Lower lobe of right lung (tissue), 2 donors: ENCODE results near the gene ARHGEF3. TPM values are rescaled to one million over a fixed set of nuclear protein-coding genes. Genes with fewer than 3 reads are reported as not detected.
"Not testable (repeated sequence)": the region's sequence is repeated elsewhere in the genome, so short reads cannot be mapped to it uniquely, and the experiment has no call there.

ENCODE experiments used
- ATAC-seq, 2 donors: fragments of 200-7000 bp; cut with Tn5 transposase; one replicate each; pipeline ENCODE4 v1.9.1; 2020 to 2022; ENCODE audit warnings: mild to moderate bottlenecking in 2 of 2, moderate library complexity in 2 of 2
- DNase-seq: peaks from one replicate; pipeline ENCODE4 v3.0.0-alpha.2; 2020
- H3K27ac ChIP-seq: fragments of 200-600 bp; one replicate; pipeline ENCODE4 v1.8.0; 2022
- H3K27me3 ChIP-seq: fragments of 200-600 bp; one replicate; pipeline ENCODE4 v1.8.0; 2022; ENCODE audit warnings: low read depth
- H3K36me3 ChIP-seq: fragments of 200-600 bp; one replicate; pipeline ENCODE4 v1.8.0; 2022; ENCODE audit warnings: mild to moderate bottlenecking
- H3K4me1 ChIP-seq: fragments of 200-600 bp; one replicate; pipeline ENCODE4 v1.8.0; 2022
- H3K4me3 ChIP-seq: fragments of 200-600 bp; one replicate; pipeline ENCODE4 v1.8.0; 2022; ENCODE audit warnings: mild to moderate bottlenecking
- H3K9me3 ChIP-seq: fragments of 200-600 bp; one replicate; pipeline ENCODE4 v1.8.0; 2022
- intact Hi-C: fragments of 100-400 bp; cut with DNase I; formaldehyde crosslinking; loops from one replicate; pipeline ENCODE4 v1.11.0; 2022
- total RNA-seq: library from RNA; stranded (reverse); fragmentation: NEBNext Ultra II Directional; extraction: Animal tissue kit (Norgen Biotek cat#: 25700); gene quantifications from one replicate; pipeline ENCODE4 v1.2.1, GENCODE V29; 2021
- TF ChIP-seq, protein P1 (sequence below): fragments of 200-600 bp; IDR thresholded peaks from one replicate; pipeline ENCODE4 v1.8.0; 2022; ENCODE audit warnings: antibody characterized with exemption, mild to moderate bottlenecking
- donor health status: DM: no; HTN: yes; CAD: no; lungs with severe emphysema.

Gene ARHGEF3
- total RNA-seq, 1 donor from 2014 or later, result 48.0 TPM

DNA sequence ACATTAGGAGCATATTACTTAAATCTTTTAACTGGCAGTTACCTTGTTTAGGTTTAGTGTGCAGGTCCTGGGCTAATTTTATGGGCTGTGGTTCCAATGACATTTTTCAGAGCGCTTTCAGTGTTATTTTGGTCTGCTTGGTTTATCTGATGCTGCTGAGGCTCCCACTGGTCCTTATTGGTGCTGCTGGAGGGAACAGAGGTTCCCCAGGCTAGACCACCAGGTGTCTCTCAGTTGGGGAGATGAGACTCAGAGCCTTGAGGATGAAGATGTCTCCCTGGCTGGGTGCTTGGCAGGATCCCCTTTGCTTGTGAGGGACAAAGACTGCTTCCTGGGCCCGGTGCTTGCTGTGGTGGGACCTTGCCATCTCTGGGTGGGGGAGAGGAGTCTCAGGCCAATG, 90.4 kb downstream of the ARHGEF3 start:
- H3K4me3 ChIP-seq, result no peak overlapping the region
- no peaks in the 10 kb centered on the region for H3K36me3 ChIP-seq
- TF ChIP-seq, protein P1, sequence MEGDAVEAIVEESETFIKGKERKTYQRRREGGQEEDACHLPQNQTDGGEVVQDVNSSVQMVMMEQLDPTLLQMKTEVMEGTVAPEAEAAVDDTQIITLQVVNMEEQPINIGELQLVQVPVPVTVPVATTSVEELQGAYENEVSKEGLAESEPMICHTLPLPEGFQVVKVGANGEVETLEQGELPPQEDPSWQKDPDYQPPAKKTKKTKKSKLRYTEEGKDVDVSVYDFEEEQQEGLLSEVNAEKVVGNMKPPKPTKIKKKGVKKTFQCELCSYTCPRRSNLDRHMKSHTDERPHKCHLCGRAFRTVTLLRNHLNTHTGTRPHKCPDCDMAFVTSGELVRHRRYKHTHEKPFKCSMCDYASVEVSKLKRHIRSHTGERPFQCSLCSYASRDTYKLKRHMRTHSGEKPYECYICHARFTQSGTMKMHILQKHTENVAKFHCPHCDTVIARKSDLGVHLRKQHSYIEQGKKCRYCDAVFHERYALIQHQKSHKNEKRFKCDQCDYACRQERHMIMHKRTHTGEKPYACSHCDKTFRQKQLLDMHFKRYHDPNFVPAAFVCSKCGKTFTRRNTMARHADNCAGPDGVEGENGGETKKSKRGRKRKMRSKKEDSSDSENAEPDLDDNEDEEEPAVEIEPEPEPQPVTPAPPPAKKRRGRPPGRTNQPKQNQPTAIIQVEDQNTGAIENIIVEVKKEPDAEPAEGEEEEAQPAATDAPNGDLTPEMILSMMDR, result no peak
- no peaks in the 10 kb centered on the region for H3K4me1 ChIP-seq
- no peak for ATAC-seq
- intact Hi-C loops, result no loop called here
- no peaks in the 10 kb centered on the region for H3K27me3 ChIP-seq
- no peak overlapping the region for H3K27ac ChIP-seq
- DNase-seq, result no peak
- peaks cover 6% of the 10 kb centered on the region for H3K9me3 ChIP-seq

GRCh38 chr3:56707412-56707811, 94.3 kb downstream of the ARHGEF3 start:
- ATAC-seq, H3K27me3 ChIP-seq, H3K4me3 ChIP-seq, H3K4me1 ChIP-seq, H3K36me3 ChIP-seq, intact Hi-C loops, H3K9me3 ChIP-seq, DNase-seq, H3K27ac ChIP-seq: not testable (repeated sequence)

GRCh38 chr3:56706629-56707028, 95.1 kb downstream of the ARHGEF3 start:
- ATAC-seq, result no peak
- Histone ChIP-seq H3K9me3 (no peaks in the 10 kb centered on the region), H3K4me1 (peaks cover 3% of the 10 kb centered on the region), H3K27me3 (no peaks in the 10 kb centered on the region), H3K36me3 (no peaks in the 10 kb centered on the region), H3K4me3 (no peak overlapping the region), H3K27ac (no peak overlapping the region)
- TF ChIP-seq, protein P1, result no peak
- DNase-seq, result no peak
- intact Hi-C loops, result no loop called here

- ATAC-seq (no peak), DNase-seq (no peak)
- Histone ChIP-seq H3K4me3 (no peak overlapping the region), H3K27me3 (no peaks in the 10 kb centered on the region), H3K36me3 (no peaks in the 10 kb centered on the region), H3K27ac (no peak overlapping the region), H3K9me3 (no peaks in the 10 kb centered on the region), H3K4me1 (peaks cover 3% of the 10 kb centered on the region)
- TF ChIP-seq, protein P1, result no peak
- intact Hi-C loops, result loop anchor here (5.0 kb wide), 2 partner anchors 98 to 283 kb away; partner anchors contain the start of gene ARHGEF3
Measured at GRCh38 chr3:56704706-56705105, 97.0 kb downstream of the ARHGEF3 start.

DNA sequence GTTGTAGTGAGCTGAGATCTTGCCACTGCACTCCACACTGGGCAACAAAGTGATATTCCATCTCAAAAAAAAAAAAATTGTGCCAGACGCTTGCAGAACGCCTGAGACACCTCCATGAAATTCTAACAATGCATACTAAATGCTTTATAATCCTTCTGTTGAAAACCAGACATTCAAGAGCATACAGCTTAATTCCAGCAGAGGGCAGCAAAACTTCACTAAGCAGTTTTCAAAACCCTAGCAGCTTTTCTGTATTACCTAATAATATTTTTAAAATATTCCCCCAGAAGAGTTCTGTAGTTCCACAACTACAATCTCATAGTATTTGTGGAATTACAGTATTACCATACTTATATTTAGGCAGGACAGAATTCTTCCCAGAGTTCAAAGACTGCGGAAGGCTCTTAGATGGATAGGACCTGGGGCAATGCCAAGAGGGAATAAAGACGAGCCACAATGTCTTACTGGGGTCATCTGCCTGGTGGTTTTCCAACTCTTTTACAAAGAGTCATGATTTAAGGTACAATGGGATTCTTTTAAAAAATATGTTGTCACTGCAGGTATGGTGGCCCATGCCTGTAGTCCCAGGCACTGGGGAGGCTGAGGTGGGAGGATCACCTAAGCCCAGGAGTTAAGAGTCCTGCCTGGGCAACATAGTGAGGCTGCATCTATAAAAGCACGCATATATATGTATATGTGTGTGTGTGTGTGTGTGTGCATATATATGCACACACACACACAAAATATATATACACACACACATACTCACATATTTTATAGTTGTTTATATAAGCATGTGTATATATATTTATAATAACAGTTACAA, 99.0 kb downstream of the ARHGEF3 start:
- no peaks in the 10 kb centered on the region for H3K9me3 ChIP-seq
- H3K36me3 ChIP-seq, result no peaks in the 10 kb centered on the region
- H3K27me3 ChIP-seq, result no peaks in the 10 kb centered on the region
- DNase-seq (no peak), ATAC-seq (peak; percentile 75 to 85)
- no peak overlapping the region for H3K4me3 ChIP-seq
- no peak overlapping the region for H3K27ac ChIP-seq
- H3K4me1 ChIP-seq, result peaks cover 3% of the 10 kb centered on the region
- intact Hi-C loops, result loop anchor here (5.0 kb wide), 2 partner anchors 100 to 285 kb away; partner anchors contain the start of gene ARHGEF3
- TF ChIP-seq, protein P1, result peak; percentile 88

DNA sequence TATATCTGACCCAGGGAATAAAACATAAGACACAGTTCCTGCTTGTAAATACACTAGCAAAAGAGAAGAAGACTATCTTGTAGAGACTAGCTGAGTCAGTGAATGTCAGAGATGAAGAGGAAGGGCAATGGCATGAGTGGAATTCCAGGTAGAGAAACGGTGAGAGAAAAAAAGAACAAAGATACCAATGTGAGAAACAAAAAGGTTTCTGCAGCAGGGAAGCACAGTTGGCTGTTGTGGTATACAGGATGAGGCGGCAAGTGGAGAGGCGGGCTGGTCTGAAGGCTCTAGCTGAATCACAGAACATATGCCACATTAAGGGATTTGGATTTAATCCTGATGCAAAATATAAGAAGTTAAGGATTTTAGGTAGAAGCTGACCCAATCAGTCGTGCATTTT, 101.6 kb downstream of the ARHGEF3 start:
- no peak overlapping the region for H3K4me3 ChIP-seq
- DNase-seq, result no peak
- H3K27me3 ChIP-seq, result no peaks in the 10 kb centered on the region
- TF ChIP-seq, protein P1, result no peak
- H3K9me3 ChIP-seq, result no peaks in the 10 kb centered on the region
- peaks cover 8% of the 10 kb centered on the region for H3K4me1 ChIP-seq
- no peaks in the 10 kb centered on the region for H3K36me3 ChIP-seq
- no peak for ATAC-seq
- H3K27ac ChIP-seq, result no peak overlapping the region
- intact Hi-C loops, result loop anchor here (5.0 kb wide), 2 partner anchors 102 to 287 kb away; partner anchors contain the start of gene ARHGEF3
